ENCODE results near the gene PCNX4. TPM values are rescaled to one million over a fixed set of nuclear protein-coding genes. Genes with fewer than 3 reads are reported as not detected.

Gene PCNX4
- polyA plus RNA-seq, 1 experiment = 67.2 TPM

DNA sequence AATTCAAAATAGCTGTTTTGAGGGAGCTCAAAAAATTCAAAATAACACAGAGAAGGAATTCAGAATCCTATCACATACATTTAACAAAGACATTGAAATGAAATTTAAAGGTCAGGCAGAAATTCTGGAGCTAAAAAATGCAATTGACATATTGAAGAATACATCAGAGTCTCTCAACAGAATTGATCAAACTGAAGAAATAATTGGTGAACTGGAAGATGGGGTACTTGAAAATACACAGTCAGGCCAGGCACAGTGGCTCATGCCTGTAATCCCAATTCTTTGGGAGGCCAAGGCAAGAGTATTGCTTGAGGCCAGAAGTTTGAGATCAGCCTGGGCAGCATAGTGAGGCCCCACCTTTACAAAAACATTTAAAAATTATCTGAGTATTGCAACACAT lies 107.6 kb downstream of the PCNX4 start:
- DNase-seq (ENCODE audit: low read depth, low spot score) = no peak
- Histone ChIP-seq H3K4me3 (ENCODE audit: low read depth, low read length) (no peak overlapping the region), H3K27ac (ENCODE audit: low read depth, low read length) (no peak overlapping the region), H3K9me3 (ENCODE audit: control insufficient read depth, insufficient read depth, low read length) (no peaks in the 10 kb centered on the region), H3K27me3 (ENCODE audit: control insufficient read depth, insufficient read depth, low read length) (no peaks in the 10 kb centered on the region)
- ChIA-PET CTCF (no interaction called here), POLR2A (no interaction called here)
- TF ChIP-seq, protein P1, sequence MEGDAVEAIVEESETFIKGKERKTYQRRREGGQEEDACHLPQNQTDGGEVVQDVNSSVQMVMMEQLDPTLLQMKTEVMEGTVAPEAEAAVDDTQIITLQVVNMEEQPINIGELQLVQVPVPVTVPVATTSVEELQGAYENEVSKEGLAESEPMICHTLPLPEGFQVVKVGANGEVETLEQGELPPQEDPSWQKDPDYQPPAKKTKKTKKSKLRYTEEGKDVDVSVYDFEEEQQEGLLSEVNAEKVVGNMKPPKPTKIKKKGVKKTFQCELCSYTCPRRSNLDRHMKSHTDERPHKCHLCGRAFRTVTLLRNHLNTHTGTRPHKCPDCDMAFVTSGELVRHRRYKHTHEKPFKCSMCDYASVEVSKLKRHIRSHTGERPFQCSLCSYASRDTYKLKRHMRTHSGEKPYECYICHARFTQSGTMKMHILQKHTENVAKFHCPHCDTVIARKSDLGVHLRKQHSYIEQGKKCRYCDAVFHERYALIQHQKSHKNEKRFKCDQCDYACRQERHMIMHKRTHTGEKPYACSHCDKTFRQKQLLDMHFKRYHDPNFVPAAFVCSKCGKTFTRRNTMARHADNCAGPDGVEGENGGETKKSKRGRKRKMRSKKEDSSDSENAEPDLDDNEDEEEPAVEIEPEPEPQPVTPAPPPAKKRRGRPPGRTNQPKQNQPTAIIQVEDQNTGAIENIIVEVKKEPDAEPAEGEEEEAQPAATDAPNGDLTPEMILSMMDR (IDR thresholded peaks at IDR 0.05; ENCODE audit: low read depth, low read length) = no peak

DNA sequence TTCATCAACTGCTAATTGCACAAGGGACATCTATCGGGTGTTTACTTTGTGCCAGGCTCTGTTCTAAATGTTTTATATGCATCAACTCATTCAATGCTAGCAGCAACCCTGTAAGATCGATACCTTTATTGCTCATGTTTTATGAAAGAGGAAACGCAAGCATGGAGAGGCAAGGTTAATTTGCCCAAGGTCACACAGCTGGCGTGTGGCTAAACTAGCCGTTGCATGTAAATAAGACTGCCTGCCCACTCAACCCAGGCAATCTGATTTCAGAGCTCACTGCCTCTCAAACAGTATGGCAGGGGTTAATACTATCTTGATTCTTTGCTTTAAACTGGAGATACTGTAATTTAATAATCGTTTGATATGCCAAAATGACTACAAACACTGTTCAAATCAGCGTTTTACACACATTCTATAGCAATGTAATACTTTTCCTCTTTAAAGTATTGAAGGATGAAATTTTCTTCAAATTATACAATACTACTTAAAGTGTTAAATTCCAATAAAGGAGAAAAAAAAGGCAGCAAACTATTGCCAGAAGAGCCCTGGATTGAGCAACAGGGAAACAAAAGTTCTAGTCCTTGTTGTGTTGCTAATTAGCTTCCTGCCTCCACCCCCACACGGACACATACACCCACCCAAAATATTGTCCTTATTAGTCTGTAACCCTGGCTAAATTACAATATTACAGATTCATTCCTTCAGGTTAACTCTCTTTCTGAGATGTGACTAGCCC lies 112.5 kb downstream of the PCNX4 start:
- no peaks in the 10 kb centered on the region for H3K9me3 ChIP-seq (ENCODE audit: control insufficient read depth, insufficient read depth, low read length)
- H3K4me3 ChIP-seq (ENCODE audit: low read depth, low read length) = no peak overlapping the region
- ChIA-PET CTCF (no interaction called here), POLR2A (no interaction called here)
- peaks cover 10% of the 10 kb centered on the region for H3K27me3 ChIP-seq (ENCODE audit: control insufficient read depth, insufficient read depth, low read length)
- no peak for DNase-seq (ENCODE audit: low read depth, low spot score)
- TF ChIP-seq, protein P1 (IDR thresholded peaks at IDR 0.05; ENCODE audit: low read depth, low read length) = no peak
- H3K27ac ChIP-seq (ENCODE audit: low read depth, low read length) = no peak overlapping the region

DNA sequence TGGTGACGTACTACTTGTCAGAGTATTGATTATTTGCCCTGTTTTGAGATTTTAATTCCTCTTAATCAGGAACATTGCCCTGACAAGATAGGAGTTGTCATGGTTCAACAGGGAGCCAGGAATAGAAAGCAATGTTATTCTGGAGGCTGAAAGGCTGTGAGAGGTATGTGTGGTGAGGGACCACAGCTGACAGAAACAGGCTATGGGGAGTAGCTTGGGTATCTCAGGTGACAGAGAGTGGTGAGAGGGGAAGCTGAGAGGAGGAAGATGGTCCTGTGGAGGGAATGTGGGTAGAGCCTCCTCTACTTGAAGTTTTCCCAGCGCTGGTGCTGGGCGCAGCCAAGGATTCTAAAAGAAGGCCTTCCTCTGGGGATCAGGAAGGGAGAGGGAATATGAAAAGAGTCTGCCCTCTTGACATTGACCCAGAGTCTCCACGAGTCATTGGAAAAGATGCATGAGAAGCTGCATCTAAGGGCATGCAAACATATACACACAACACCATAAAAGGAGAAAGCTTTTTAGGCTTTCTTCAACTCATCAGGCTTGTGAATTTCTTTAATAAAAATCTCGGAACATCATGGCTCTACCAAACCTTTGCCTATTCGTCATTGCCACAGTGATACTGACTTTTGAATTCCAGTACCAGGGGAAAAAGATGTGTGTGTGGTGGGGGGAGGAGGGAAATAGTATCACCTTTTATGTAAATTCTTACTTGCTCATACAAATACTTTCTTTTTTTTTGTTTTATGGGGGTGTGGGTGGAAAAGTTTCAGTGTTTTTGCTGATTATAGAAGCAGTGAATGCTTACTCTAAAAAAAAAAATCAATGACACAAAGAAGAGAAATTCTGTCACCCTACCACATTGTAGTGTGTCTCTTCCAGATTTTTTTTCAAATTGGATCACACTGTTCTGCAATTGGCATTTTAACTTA lies 113.4 kb downstream of the PCNX4 start:
- Histone ChIP-seq H3K9me3 (ENCODE audit: control insufficient read depth, insufficient read depth, low read length) (no peaks in the 10 kb centered on the region), H3K4me3 (ENCODE audit: low read depth, low read length) (no peak overlapping the region), H3K27me3 (ENCODE audit: control insufficient read depth, insufficient read depth, low read length) (peaks cover 10% of the 10 kb centered on the region), H3K27ac (ENCODE audit: low read depth, low read length) (no peak overlapping the region)
- DNase-seq (ENCODE audit: low read depth, low spot score) = no peak
- ChIA-PET CTCF (no interaction called here), POLR2A (no interaction called here)
- TF ChIP-seq, protein P1 (IDR thresholded peaks at IDR 0.05; ENCODE audit: low read depth, low read length) = no peak

DNA sequence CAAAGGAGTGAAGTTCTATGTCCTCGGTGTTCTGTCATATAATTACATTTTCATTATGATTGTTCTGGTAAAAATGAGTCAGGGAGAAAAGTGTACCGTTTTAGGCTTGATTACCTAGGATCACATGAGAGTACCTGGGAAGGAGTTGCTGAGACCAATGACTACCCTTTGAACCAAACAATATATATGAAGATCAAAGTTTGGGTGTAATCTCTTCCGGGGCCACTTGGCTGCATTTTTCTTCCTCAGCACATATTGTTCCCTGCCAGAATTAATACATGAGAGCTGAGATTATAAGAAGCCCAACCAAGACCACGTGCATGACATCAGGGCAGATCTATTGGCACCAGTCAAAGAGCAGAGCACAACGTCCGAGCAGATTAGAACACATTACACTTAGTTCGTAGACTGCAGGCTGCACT lies 114.5 kb downstream of the PCNX4 start:
- H3K27ac ChIP-seq (ENCODE audit: low read depth, low read length) = no peak overlapping the region
- ChIA-PET CTCF (no interaction called here), POLR2A (no interaction called here)
- DNase-seq (ENCODE audit: low read depth, low spot score) = no peak
- peaks cover 10% of the 10 kb centered on the region for H3K27me3 ChIP-seq (ENCODE audit: control insufficient read depth, insufficient read depth, low read length)
- TF ChIP-seq, protein P1 (IDR thresholded peaks at IDR 0.05; ENCODE audit: low read depth, low read length) = no peak
- H3K4me3 ChIP-seq (ENCODE audit: low read depth, low read length) = no peak overlapping the region
- H3K9me3 ChIP-seq (ENCODE audit: control insufficient read depth, insufficient read depth, low read length) = no peaks in the 10 kb centered on the region

All from AG04450 (cell line).